Measurements from ENCODE around the gene KCNMB1.

DNA sequence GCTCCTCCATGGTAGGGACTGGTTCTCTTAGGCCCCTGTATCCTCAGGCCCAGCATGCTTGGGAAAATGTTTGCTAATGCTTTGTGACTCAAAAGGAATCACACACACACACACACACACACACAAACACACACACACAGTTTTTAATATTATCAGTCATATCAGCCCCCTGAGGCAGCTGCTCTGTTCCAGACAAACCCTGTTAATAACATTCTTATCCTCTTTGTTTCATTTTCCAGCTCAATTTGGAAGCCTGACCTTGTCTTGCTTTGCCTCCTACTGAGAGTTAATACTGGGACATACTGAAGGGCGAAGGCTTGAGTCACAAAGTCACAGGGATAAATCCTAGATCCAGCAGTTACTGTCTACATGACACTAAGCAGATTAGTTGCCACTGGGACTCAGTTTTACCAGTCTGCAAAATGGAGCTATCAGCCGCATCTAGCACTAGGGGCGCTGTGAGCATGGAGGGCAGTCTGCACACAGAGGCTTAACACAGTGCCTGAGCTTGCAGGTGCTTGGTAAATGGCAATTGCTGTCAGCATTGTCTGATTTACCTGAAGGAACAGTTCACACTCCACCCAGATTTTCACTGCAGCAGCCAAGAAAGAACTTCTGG, 37.1 kb upstream of the KCNMB1 start:
- TF ChIP-seq, protein P1, sequence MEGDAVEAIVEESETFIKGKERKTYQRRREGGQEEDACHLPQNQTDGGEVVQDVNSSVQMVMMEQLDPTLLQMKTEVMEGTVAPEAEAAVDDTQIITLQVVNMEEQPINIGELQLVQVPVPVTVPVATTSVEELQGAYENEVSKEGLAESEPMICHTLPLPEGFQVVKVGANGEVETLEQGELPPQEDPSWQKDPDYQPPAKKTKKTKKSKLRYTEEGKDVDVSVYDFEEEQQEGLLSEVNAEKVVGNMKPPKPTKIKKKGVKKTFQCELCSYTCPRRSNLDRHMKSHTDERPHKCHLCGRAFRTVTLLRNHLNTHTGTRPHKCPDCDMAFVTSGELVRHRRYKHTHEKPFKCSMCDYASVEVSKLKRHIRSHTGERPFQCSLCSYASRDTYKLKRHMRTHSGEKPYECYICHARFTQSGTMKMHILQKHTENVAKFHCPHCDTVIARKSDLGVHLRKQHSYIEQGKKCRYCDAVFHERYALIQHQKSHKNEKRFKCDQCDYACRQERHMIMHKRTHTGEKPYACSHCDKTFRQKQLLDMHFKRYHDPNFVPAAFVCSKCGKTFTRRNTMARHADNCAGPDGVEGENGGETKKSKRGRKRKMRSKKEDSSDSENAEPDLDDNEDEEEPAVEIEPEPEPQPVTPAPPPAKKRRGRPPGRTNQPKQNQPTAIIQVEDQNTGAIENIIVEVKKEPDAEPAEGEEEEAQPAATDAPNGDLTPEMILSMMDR (IDR thresholded peaks at IDR 0.05), result no peak
- no peak for TF ChIP-seq POLR2A (IDR thresholded peaks at IDR 0.05)
